Measurements from ENCODE around the gene ANKRD10.

DNA sequence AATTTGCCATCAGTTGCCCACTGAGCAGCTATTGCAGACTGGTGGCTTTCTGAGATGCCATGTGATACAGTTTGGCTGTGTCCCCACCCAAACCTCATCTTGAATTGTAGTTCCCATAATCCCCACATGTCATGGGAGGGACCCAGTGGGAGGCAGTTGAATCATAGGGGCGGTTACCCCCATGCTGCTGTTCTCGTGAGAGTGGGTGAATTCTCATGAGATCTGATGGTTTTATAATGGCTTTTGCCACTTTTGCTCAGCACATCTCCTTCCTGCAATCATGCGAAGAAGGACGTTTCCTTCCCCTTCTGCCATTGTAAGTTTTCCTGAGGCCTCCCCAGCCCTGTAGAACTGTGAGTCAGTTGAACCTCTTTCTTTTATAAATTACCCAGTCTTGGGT lies 34.8 kb upstream of the ANKRD10 start:
- TF ChIP-seq, protein P1, sequence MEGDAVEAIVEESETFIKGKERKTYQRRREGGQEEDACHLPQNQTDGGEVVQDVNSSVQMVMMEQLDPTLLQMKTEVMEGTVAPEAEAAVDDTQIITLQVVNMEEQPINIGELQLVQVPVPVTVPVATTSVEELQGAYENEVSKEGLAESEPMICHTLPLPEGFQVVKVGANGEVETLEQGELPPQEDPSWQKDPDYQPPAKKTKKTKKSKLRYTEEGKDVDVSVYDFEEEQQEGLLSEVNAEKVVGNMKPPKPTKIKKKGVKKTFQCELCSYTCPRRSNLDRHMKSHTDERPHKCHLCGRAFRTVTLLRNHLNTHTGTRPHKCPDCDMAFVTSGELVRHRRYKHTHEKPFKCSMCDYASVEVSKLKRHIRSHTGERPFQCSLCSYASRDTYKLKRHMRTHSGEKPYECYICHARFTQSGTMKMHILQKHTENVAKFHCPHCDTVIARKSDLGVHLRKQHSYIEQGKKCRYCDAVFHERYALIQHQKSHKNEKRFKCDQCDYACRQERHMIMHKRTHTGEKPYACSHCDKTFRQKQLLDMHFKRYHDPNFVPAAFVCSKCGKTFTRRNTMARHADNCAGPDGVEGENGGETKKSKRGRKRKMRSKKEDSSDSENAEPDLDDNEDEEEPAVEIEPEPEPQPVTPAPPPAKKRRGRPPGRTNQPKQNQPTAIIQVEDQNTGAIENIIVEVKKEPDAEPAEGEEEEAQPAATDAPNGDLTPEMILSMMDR (IDR thresholded peaks at IDR 0.05; ENCODE audit: low read depth, low read length, poor library complexity, severe bottlenecking), result no peak
- TF ChIP-seq EZH2phosphoT487 (IDR thresholded peaks at IDR 0.05; ENCODE audit: borderline replicate concordance, low read length), result no peak
